GM12891 (cell line): ENCODE measurements around the gene COL5A3.

Experiments used
- POLR2A ChIP-seq: IDR thresholded peaks from 2 replicates; pipeline ENCODE4 v1.6.1; 2011; ENCODE audit warnings: low read depth, low read length, control low read depth
- POLR2AphosphoS5 ChIP-seq: IDR thresholded peaks from 2 replicates; pipeline ENCODE4 v1.6.1; 2011; ENCODE audit warnings: low read depth, low read length, control low read depth
- SPI1 ChIP-seq: IDR thresholded peaks from 2 replicates; pipeline ENCODE4 v1.6.1; 2011; ENCODE audit warnings: low read depth, low read length, control low read depth
- TAF1 ChIP-seq: IDR thresholded peaks from 2 replicates; pipeline ENCODE4 v1.6.1; 2011; ENCODE audit warnings: low read depth, low read length, control low read depth

GRCh38 chr19:9911524-9912185, 98.6 kb downstream of the COL5A3 start:
- no peak for TF ChIP-seq TAF1
- no peak for TF ChIP-seq POLR2A
- TF ChIP-seq POLR2AphosphoS5, result no peak
- TF ChIP-seq SPI1, result no peak
